PFSK-1 (cell line): ENCODE data around the gene ATL2.

ENCODE experiments used
- FOXP2 ChIP-seq: optimal IDR thresholded peaks from 2 replicates; pipeline ENCODE3; 2011; ENCODE audit warnings: borderline replicate concordance, control low read depth, inconsistent platforms; ENCODE audit not compliant: insufficient read depth; ENCODE audit errors: extremely low read length, extremely low read depth
- POLR2AphosphoS5 ChIP-seq: IDR thresholded peaks from 2 replicates; pipeline ENCODE4 v1.6.1; 2012; ENCODE audit warnings: low read depth, mild to moderate bottlenecking, control low read depth, low read length, moderate library complexity
- REST ChIP-seq, 2 experiments: IDR thresholded peaks; 2 replicates each; pipeline versions ENCODE4 v1.6.1 to v1.8.0; 2011 to 2012; ENCODE audit warnings: low read depth in 2 of 2, low read length in 2 of 2, control low read depth in 1 of 2, inconsistent platforms in 1 of 2, mild to moderate bottlenecking in 1 of 2, moderate library complexity in 1 of 2; ENCODE audit not compliant: insufficient read depth in 1 of 2
- SIN3A ChIP-seq: IDR thresholded peaks from 2 replicates; pipeline ENCODE4 v1.6.1; 2012; ENCODE audit warnings: mild to moderate bottlenecking, low read length, moderate library complexity, borderline replicate concordance; ENCODE audit not compliant: insufficient read depth
- TAF1 ChIP-seq: IDR thresholded peaks from 2 replicates; pipeline ENCODE4 v1.6.1; 2012; ENCODE audit warnings: low read length, control low read depth, borderline replicate concordance; ENCODE audit not compliant: insufficient read depth

Gene ATL2

GRCh38 chr2:38259311-38259710 is 117.8 kb downstream of the ATL2 start:
- no peak for TF ChIP-seq FOXP2
- TF ChIP-seq TAF1 = no peak
- TF ChIP-seq SIN3A = no peak
- TF ChIP-seq POLR2AphosphoS5 = no peak
- TF ChIP-seq REST (IDR thresholded peaks at IDR 0.05; ENCODE audit: insufficient read depth in 1 of 2, low read depth in 2 of 2, low read length in 2 of 2) = no peak

- TF ChIP-seq SIN3A (no peak), FOXP2 (no peak), TAF1 (no peak), REST (IDR thresholded peaks at IDR 0.05; ENCODE audit: insufficient read depth in 1 of 2, low read depth in 2 of 2, low read length in 2 of 2) (no peak), POLR2AphosphoS5 (no peak)
Observed at GRCh38 chr2:38256610-38257009, 120.5 kb downstream of the ATL2 start.

GRCh38 chr2:38255211-38255610 is 121.9 kb downstream of the ATL2 start:
- TF ChIP-seq TAF1 = no peak

DNA sequence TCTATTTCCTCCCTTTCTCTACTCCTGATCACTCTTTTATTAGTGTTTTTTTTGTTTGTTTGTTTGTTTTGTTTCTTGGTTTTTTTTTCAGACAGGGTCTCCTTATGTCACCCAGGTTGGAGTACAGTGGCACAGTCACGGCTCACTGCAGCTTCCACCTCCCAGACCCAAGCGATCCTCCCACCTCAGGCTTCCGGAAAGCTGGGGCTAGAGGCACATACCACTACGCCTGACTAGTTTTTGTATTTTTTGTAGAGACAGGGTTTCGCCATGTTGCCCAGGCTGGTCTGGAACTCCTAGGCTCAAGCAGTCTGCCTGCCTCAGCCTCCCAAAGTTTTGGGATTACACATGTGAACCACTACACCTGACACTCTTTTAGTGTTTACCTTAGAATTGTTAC is 122.3 kb downstream of the ATL2 start:
- no peak for TF ChIP-seq TAF1
- no peak for TF ChIP-seq FOXP2
- no peak for TF ChIP-seq POLR2AphosphoS5
- TF ChIP-seq REST (IDR thresholded peaks at IDR 0.05; ENCODE audit: insufficient read depth in 1 of 2, low read depth in 2 of 2, low read length in 2 of 2) = no peak
- TF ChIP-seq SIN3A = no peak

GRCh38 chr2:38251940-38252339 is 125.1 kb downstream of the ATL2 start:
- TF ChIP-seq POLR2AphosphoS5 = no peak
- TF ChIP-seq REST (IDR thresholded peaks at IDR 0.05; ENCODE audit: insufficient read depth in 1 of 2, low read depth in 2 of 2, low read length in 2 of 2) = no peak
- TF ChIP-seq SIN3A = no peak
- no peak for TF ChIP-seq FOXP2
- no peak for TF ChIP-seq TAF1
